HG02588 (cell line): ENCODE measurements around the gene PARN.
"Not testable (repeated sequence)": the region's sequence is repeated elsewhere in the genome, so short reads cannot be mapped to it uniquely, and the experiment has no call there.

Source experiments
- ATAC-seq: cut with Tn5 transposase; IDR thresholded peaks from one replicate; pipeline ENCODE4 v1.9.1; 2021; ENCODE audit warnings: mild to moderate bottlenecking, moderate library complexity; ENCODE audit not compliant: unreplicated experiment

Gene PARN

GRCh38 chr16:14445937-14446715 lies 183.9 kb downstream of the PARN start:
- ATAC-seq, result no peak

- no peak for ATAC-seq
Observed at GRCh38 chr16:14444979-14445810, 184.9 kb downstream of the PARN start.

- not testable (repeated sequence) for ATAC-seq
Observed at GRCh38 chr16:14441533-14441932, 188.5 kb downstream of the PARN start.

GRCh38 chr16:14438256-14438655 lies 191.8 kb downstream of the PARN start:
- no peak for ATAC-seq

GRCh38 chr16:14437426-14437825 lies 192.6 kb downstream of the PARN start:
- ATAC-seq, result no peak

GRCh38 chr16:14436401-14436955 lies 193.6 kb downstream of the PARN start:
- ATAC-seq, result no peak

- ATAC-seq, result no peak
Observed at GRCh38 chr16:14434860-14435259, 195.2 kb downstream of the PARN start.

- ATAC-seq, result not testable (repeated sequence)
Observed at GRCh38 chr16:14428971-14429637, 201.0 kb downstream of the PARN start.

GRCh38 chr16:14428043-14428442 lies 202.0 kb downstream of the PARN start:
- no peak for ATAC-seq

- no peak for ATAC-seq
Observed at GRCh38 chr16:14427371-14427948, 202.6 kb downstream of the PARN start.

GRCh38 chr16:14424595-14424994 lies 205.5 kb downstream of the PARN start:
- no peak for ATAC-seq

GRCh38 chr16:14423344-14423743 lies 206.7 kb downstream of the PARN start:
- no peak for ATAC-seq

- no peak for ATAC-seq
Observed at GRCh38 chr16:14420721-14421488, 209.2 kb downstream of the PARN start.

- not testable (repeated sequence) for ATAC-seq
Observed at GRCh38 chr16:14420243-14420642, 209.8 kb downstream of the PARN start.

- no peak for ATAC-seq
Observed at GRCh38 chr16:14419817-14420216, 210.2 kb downstream of the PARN start.

- ATAC-seq, result no peak
Observed at GRCh38 chr16:14418795-14419225, 211.2 kb downstream of the PARN start.

- ATAC-seq, result no peak
Observed at GRCh38 chr16:14416184-14416583, 213.9 kb downstream of the PARN start.

- no peak for ATAC-seq
Observed at GRCh38 chr16:14415291-14415690, 214.8 kb downstream of the PARN start.

- no peak for ATAC-seq
Observed at GRCh38 chr16:14409563-14409962, 220.5 kb downstream of the PARN start.

- ATAC-seq, result no peak
Observed at GRCh38 chr16:14407786-14408399, 222.2 kb downstream of the PARN start.
